ENCODE measurements around the gene CAMK1D. TPM values are rescaled to one million over a fixed set of nuclear protein-coding genes. Genes with fewer than 3 reads are reported as not detected.

The CAMK1D gene
- total RNA-seq, 2 experiments from 2014 or later, result 28.8 to 35.3 TPM

DNA sequence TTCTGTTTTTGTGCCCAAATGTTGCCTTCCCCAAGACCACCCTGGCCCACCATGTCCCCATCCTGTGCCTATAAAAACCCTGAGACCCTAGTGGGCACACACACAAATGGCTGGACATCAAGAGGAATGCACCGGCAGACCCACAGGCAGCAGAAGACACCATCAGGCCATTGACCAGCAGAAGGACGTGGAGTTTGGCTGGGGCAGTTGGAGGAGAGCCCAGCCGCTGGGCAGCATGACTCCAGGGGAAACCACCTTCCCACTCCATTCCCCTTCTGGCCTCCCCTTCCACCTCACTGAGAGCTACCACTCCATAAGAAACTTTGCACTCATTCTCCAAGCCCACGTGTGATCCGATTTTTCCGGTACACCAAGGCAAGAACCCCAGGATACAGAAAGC, 309.2 kb downstream of the CAMK1D start:
- no peaks in the 10 kb centered on the region for H3K27me3 Mint-ChIP-seq
- Histone ChIP-seq H3K27me3 (ENCODE audit: control insufficient read depth in 1 of 2, insufficient read depth in 2 of 2, low read length in 2 of 2) (no peaks in the 10 kb centered on the region), H3K9me3 (ENCODE audit: control insufficient read depth in 1 of 2, insufficient read depth in 1 of 2, low read length in 2 of 2) (peaks cover 0 to 8% of the 10 kb centered on the region in 2 experiments), H3K4me1 (ENCODE audit: insufficient read depth, low read length) (peaks cover 4% of the 10 kb centered on the region), H3K27ac (ENCODE audit: low read depth in 1 of 2, low read length in 2 of 2) (no peak overlapping the region), H3K36me3 (ENCODE audit: insufficient read depth, low read length) (no peaks in the 10 kb centered on the region), H3K4me3 (ENCODE audit: low read length) (no peak overlapping the region)
- TF ChIP-seq, protein P1, sequence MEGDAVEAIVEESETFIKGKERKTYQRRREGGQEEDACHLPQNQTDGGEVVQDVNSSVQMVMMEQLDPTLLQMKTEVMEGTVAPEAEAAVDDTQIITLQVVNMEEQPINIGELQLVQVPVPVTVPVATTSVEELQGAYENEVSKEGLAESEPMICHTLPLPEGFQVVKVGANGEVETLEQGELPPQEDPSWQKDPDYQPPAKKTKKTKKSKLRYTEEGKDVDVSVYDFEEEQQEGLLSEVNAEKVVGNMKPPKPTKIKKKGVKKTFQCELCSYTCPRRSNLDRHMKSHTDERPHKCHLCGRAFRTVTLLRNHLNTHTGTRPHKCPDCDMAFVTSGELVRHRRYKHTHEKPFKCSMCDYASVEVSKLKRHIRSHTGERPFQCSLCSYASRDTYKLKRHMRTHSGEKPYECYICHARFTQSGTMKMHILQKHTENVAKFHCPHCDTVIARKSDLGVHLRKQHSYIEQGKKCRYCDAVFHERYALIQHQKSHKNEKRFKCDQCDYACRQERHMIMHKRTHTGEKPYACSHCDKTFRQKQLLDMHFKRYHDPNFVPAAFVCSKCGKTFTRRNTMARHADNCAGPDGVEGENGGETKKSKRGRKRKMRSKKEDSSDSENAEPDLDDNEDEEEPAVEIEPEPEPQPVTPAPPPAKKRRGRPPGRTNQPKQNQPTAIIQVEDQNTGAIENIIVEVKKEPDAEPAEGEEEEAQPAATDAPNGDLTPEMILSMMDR (IDR thresholded peaks at IDR 0.05), result no peak
- intact Hi-C loops (cut with DNase I, micrococcal nuclease), result loop anchor here (5.0 to 10.0 kb wide), 2 partner anchors 304 to 311 kb away; partner anchors contain the start of gene CAMK1D (in 1 of the 2)
- no peak overlapping the region for H3K4me3 Mint-ChIP-seq
- CTCF ChIA-PET, result no interaction called here
- POLR2A ChIA-PET, result no interaction called here
- no peak overlapping the region for H3K27ac Mint-ChIP-seq
- no peak for ATAC-seq (ENCODE audit: poor library complexity)
- H3K9me3 Mint-ChIP-seq, result no peaks in the 10 kb centered on the region
- no peak for DNase-seq
- H3K4me1 Mint-ChIP-seq (ENCODE audit: low read depth), result peaks cover 8% of the 10 kb centered on the region
- peaks cover 18% of the 10 kb centered on the region for H3K36me3 Mint-ChIP-seq (ENCODE audit: low read depth)

DNA sequence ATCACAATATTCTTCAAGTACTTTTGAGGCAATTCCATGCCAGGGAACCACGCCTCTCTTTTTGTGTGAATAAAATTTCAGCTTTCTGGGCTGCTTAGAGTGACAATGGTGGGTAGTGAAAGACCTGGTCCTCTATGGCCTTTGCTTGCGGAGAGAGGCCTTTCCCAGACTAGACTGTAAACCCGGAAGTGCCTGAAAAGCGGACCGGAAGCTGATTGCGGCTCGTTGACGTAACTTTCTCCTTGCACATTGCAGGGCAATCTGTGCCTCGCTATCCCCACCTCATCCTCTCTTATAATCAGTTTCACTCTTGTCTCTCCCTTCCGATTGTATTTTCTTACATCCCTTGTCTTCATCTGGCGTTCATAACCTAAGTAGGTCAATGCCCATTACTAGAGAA, 310.4 kb downstream of the CAMK1D start:
- Mint-ChIP-seq H3K4me1 (ENCODE audit: low read depth) (peaks cover 8% of the 10 kb centered on the region), H3K27me3 (no peaks in the 10 kb centered on the region), H3K9me3 (no peaks in the 10 kb centered on the region), H3K36me3 (ENCODE audit: low read depth) (peaks cover 6% of the 10 kb centered on the region), H3K27ac (no peak overlapping the region), H3K4me3 (no peak overlapping the region)
- Histone ChIP-seq H3K36me3 (ENCODE audit: insufficient read depth, low read length) (no peaks in the 10 kb centered on the region), H3K27ac (ENCODE audit: low read depth in 1 of 2, low read length in 2 of 2) (no peak overlapping the region), H3K27me3 (ENCODE audit: control insufficient read depth in 1 of 2, insufficient read depth in 2 of 2, low read length in 2 of 2) (no peaks in the 10 kb centered on the region), H3K9me3 (ENCODE audit: control insufficient read depth in 1 of 2, insufficient read depth in 1 of 2, low read length in 2 of 2) (no peaks in the 10 kb centered on the region), H3K4me1 (ENCODE audit: insufficient read depth, low read length) (peaks cover 4% of the 10 kb centered on the region), H3K4me3 (ENCODE audit: low read length) (no peak overlapping the region)
- CTCF ChIA-PET, result no interaction called here
- DNase-seq, result no peak
- intact Hi-C loops (cut with DNase I, micrococcal nuclease), result loop anchor here (5.0 to 10.0 kb wide), 2 partner anchors 305 to 312 kb away; partner anchors contain the start of gene CAMK1D (in 1 of the 2)
- ATAC-seq (ENCODE audit: poor library complexity), result no peak
- TF ChIP-seq, protein P1 (IDR thresholded peaks at IDR 0.05), result no peak
- POLR2A ChIA-PET, result no interaction called here

DNA sequence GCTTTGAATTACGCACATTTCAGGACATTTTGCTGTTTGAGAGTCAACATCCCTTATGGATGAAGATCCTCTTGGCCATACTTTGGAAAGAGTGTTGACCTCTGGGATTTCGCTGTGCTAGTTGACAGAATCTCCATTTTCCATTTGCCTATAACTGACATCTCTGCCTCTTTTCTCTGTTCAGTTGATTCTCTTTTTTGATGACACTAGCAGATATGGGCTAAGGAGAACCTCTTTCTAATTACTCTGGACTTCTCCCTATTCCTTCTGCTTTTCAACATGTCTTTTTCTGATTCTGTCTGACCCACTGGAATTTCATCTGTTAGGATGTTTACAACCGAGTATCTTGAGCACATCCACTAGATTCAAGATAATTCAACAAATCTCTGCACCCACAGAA, 311.5 kb downstream of the CAMK1D start:
- DNase-seq (no peak), ATAC-seq (ENCODE audit: poor library complexity) (no peak)
- no peak overlapping the region for H3K27ac Mint-ChIP-seq
- no peaks in the 10 kb centered on the region for H3K27me3 Mint-ChIP-seq
- H3K36me3 Mint-ChIP-seq (ENCODE audit: low read depth), result peaks cover 16% of the 10 kb centered on the region
- ChIA-PET POLR2A (no interaction called here), CTCF (interaction anchor here (0.7 kb wide), 1 partner anchor 396 kb away, joined by 3 read pairs; no protein-coding TSS in a partner anchor)
- peaks cover 4% of the 10 kb centered on the region for H3K4me1 ChIP-seq (ENCODE audit: insufficient read depth, low read length)
- H3K36me3 ChIP-seq (ENCODE audit: insufficient read depth, low read length), result no peaks in the 10 kb centered on the region
- H3K27me3 ChIP-seq (ENCODE audit: control insufficient read depth in 1 of 2, insufficient read depth in 2 of 2, low read length in 2 of 2), result no peaks in the 10 kb centered on the region
- H3K9me3 Mint-ChIP-seq, result no peaks in the 10 kb centered on the region
- H3K4me3 Mint-ChIP-seq, result no peak overlapping the region
- no peak overlapping the region for H3K27ac ChIP-seq (ENCODE audit: low read depth in 1 of 2, low read length in 2 of 2)
- H3K9me3 ChIP-seq (ENCODE audit: control insufficient read depth in 1 of 2, insufficient read depth in 1 of 2, low read length in 2 of 2), result no peaks in the 10 kb centered on the region
- intact Hi-C loops (cut with DNase I, micrococcal nuclease), result no loop called here
- TF ChIP-seq, protein P1 (IDR thresholded peaks at IDR 0.05), result no peak
- H3K4me3 ChIP-seq (ENCODE audit: low read length), result no peak overlapping the region
- peaks cover 8% of the 10 kb centered on the region for H3K4me1 Mint-ChIP-seq (ENCODE audit: low read depth)

Data from CD4-positive, alpha-beta T cell (primary cell).